Measurements from ENCODE around the gene PAM16. TPM values are rescaled to one million over a fixed set of nuclear protein-coding genes. Genes with fewer than 3 reads are reported as not detected.
A peak's percentile ranks its signal among the peaks of the same experiment; 100 is the strongest.

PAM16 gene
- total RNA-seq, 5 donors from 2014 or later (not counting 1 experiment from before 2014, with no cell fraction given): 41.2 to 53.7 (median 47.4) TPM

DNA sequence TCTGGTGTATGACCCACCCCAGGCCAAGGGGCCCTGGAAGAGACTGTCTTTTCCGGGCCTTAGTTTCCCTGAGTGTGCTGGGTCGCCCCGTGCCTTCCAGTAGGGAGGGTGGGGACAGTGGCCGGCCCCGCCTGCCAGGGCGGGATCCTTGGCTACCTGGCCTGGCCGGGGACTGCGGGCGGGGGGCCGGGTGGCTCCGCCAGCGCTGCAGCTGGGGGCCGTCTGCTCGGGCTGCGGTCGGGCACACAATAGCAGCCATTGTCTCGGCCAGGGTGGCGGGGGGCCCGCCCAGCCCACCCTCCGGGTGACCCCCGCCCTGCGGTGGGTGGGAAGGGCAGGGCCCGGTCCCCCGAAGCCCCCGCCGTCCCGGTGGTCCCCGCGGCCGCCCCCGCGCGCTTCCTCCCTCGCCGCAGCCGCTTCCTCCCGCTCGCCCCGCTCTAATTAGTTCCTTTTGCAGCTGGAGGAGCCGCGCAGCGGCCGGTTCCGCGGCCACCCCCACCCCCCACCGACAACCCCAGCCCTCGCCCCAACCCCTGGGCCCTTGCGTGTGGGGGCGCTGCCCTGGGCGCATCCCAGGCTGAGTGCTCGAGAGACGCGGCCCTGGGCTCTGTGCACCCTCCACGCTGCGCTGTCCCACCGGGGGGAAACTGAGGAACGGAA is 23.6 kb downstream of the PAM16 start:
- Histone ChIP-seq H3K27ac (ENCODE audit: low read length) (no peak overlapping the region), H3K9me3 (no peaks in the 10 kb centered on the region), H3K27me3 (replicated peaks in 1 of 2; ENCODE audit: control insufficient read depth in 2 of 2, extremely low read depth in 1 of 2, insufficient read depth in 2 of 2, low read length in 1 of 2) (peaks cover 0 to 46% of the 10 kb centered on the region in 2 experiments), H3K4me1 (ENCODE audit: control insufficient read depth in 1 of 2, extremely low read depth in 1 of 2, insufficient read depth in 2 of 2, low read length in 2 of 2) (peaks cover 0 to 15% of the 10 kb centered on the region in 2 experiments), H3K4me3 (ENCODE audit: control insufficient read depth in 1 of 2, extremely low read depth in 1 of 2, low read length in 1 of 2) (peak overlapping the region; percentile 8 to 80), H3K36me3 (ENCODE audit: control insufficient read depth in 2 of 2, extremely low read depth in 1 of 2, insufficient read depth in 1 of 2, low read length in 1 of 2) (no peaks in the 10 kb centered on the region)
- POLR2A ChIA-PET: interaction anchor here in 1 of 2 donors (0.6 to 0.7 kb wide), 2 partner anchors 17 to 20 kb away, joined by 3 read pairs; no protein-coding TSS in a partner anchor
- DNase-seq (peak in 1 of 35 experiments; percentile 13), ATAC-seq (replicated peaks in 1 of 4) (peak in 3 of 4 experiments; percentile 25 to 40 (median 30))
- peaks cover 0 to 8% (median 3%) of the 10 kb centered on the region in 3 donors for H3K4me1 Mint-ChIP-seq
- H3K36me3 Mint-ChIP-seq: no peaks in the 10 kb centered on the region
- H3K4me3 Mint-ChIP-seq: peak overlapping the region in 1 of 3 donors; percentile 72
- H3K27ac Mint-ChIP-seq: no peak overlapping the region
- H3K9me3 Mint-ChIP-seq: no peaks in the 10 kb centered on the region
- CTCF ChIA-PET: interaction anchor here in 1 of 2 donors (0.6 to 0.7 kb wide), 2 partner anchors 39 to 74 kb away, joined by 4 read pairs; no protein-coding TSS in a partner anchor
- peaks cover 0 to 10% of the 10 kb centered on the region in 2 donors for H3K27me3 Mint-ChIP-seq
- WGBS (ENCODE audit: insufficient coverage): 10% methylated on average over 34 of the region's 57 CpGs

DNA sequence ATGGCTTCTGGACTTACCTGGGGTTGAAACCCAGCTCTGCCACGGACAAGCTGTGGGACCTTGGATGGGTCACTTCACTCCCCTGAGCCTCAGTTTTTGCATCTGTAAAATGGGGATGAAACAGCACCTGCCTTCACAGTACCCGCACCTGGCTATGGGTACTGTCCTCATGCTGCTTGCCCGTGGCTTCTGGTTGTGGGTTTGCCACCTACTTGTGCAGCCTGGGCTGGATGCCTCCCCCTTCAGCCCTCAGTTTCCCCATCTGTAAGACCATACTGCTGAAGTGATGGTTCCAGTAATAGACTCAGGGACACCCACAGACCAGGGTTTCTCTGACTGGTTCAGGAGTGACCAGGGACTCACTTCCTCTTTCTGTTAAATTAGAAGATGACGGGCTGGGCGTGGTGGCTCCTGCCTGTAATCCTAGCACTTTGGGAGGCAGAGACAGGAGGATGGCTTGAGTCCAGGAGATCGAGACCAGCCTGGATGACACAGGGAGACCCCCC is 25.8 kb downstream of the PAM16 start:
- POLR2A ChIA-PET: no interaction called here
- no peaks in the 10 kb centered on the region for H3K36me3 ChIP-seq (ENCODE audit: control insufficient read depth in 2 of 2, extremely low read depth in 1 of 2, insufficient read depth in 1 of 2, low read length in 1 of 2)
- peaks cover 0 to 15% of the 10 kb centered on the region in 2 experiments for H3K4me1 ChIP-seq (ENCODE audit: control insufficient read depth in 1 of 2, extremely low read depth in 1 of 2, insufficient read depth in 2 of 2, low read length in 2 of 2)
- H3K27ac ChIP-seq (ENCODE audit: low read length): no peak overlapping the region
- Mint-ChIP-seq H3K4me3 (no peak overlapping the region), H3K27me3 (peaks cover 0 to 10% of the 10 kb centered on the region in 2 donors), H3K9me3 (no peaks in the 10 kb centered on the region), H3K27ac (no peak overlapping the region), H3K36me3 (no peaks in the 10 kb centered on the region), H3K4me1 (peaks cover 0 to 8% (median 3%) of the 10 kb centered on the region in 3 donors)
- peaks cover 0 to 36% of the 10 kb centered on the region in 2 experiments for H3K27me3 ChIP-seq (replicated peaks in 1 of 2; ENCODE audit: control insufficient read depth in 2 of 2, extremely low read depth in 1 of 2, insufficient read depth in 2 of 2, low read length in 1 of 2)
- no peak for DNase-seq
- CTCF ChIA-PET: interaction anchor here in 1 of 2 donors (0.7 kb wide), 1 partner anchor 563 kb away, joined by 9 read pairs; no protein-coding TSS in a partner anchor
- WGBS (ENCODE audit: insufficient coverage): 90% methylated on average over 3 of the region's 6 CpGs
- H3K4me3 ChIP-seq (ENCODE audit: control insufficient read depth in 1 of 2, extremely low read depth in 1 of 2, low read length in 1 of 2): no peak overlapping the region
- H3K9me3 ChIP-seq: no peaks in the 10 kb centered on the region
- ATAC-seq (replicated peaks in 1 of 4): no peak

DNA sequence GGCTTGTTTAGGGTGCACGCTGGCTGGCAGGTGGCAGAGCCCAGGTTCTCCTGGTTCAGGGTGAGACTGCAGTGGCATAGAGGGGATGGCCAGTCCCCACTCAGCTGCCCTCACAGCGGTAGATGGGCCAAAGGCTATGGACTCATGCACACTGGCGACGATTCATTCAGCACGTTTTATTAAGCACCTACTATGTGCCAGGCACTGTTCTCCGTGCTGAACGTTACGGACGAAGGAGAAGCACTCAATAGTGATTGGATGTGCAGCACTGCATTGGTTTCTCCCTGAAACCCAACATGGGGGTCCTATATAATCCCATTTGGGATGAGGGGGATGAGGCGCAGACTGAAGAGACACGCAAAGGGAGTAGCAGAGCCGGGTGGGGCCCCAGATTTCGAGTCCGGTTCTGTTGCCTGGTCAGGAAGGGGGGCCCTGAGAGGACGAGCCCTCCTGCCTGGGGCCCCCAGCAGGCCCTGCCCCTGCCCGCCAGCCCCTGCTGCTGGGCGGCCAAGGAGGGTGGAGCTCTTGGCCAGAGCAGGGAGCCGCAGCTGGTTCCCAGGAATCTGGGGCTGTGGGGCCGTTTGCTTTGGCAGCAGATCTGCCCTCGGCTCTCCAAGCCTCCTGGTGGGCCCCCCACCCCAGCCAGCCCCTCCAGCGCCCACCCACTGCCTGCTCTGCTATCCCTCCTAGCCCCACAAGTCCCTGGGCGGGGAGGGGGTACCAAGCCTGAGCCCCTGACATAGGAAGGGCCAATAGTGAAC is 26.4 kb downstream of the PAM16 start:
- ATAC-seq (replicated peaks in 1 of 4) (no peak), DNase-seq (no peak)
- Mint-ChIP-seq H3K27ac (no peak overlapping the region), H3K4me3 (no peak overlapping the region), H3K27me3 (peaks cover 0 to 8% of the 10 kb centered on the region in 2 donors), H3K4me1 (peaks cover 0 to 6% (median 3%) of the 10 kb centered on the region in 3 donors), H3K9me3 (no peaks in the 10 kb centered on the region), H3K36me3 (no peaks in the 10 kb centered on the region)
- Histone ChIP-seq H3K27ac (ENCODE audit: low read length) (no peak overlapping the region), H3K9me3 (no peaks in the 10 kb centered on the region), H3K36me3 (ENCODE audit: control insufficient read depth in 2 of 2, extremely low read depth in 1 of 2, insufficient read depth in 1 of 2, low read length in 1 of 2) (no peaks in the 10 kb centered on the region), H3K27me3 (replicated peaks in 1 of 2; ENCODE audit: control insufficient read depth in 2 of 2, extremely low read depth in 1 of 2, insufficient read depth in 2 of 2, low read length in 1 of 2) (peaks cover 0 to 41% of the 10 kb centered on the region in 2 experiments), H3K4me3 (ENCODE audit: control insufficient read depth in 1 of 2, extremely low read depth in 1 of 2, low read length in 1 of 2) (no peak overlapping the region), H3K4me1 (ENCODE audit: control insufficient read depth in 1 of 2, extremely low read depth in 1 of 2, insufficient read depth in 2 of 2, low read length in 2 of 2) (peaks cover 0 to 19% of the 10 kb centered on the region in 2 experiments)
- CTCF ChIA-PET: no interaction called here
- POLR2A ChIA-PET: no interaction called here
- 87% methylated on average over 21 of the region's 22 CpGs for WGBS (ENCODE audit: insufficient coverage)

- peaks cover 0 to 42% of the 10 kb centered on the region in 2 experiments for H3K27me3 ChIP-seq (replicated peaks in 1 of 2; ENCODE audit: control insufficient read depth in 2 of 2, extremely low read depth in 1 of 2, insufficient read depth in 2 of 2, low read length in 1 of 2)
- no peak overlapping the region for H3K27ac ChIP-seq (ENCODE audit: low read length)
- ATAC-seq (replicated peaks in 1 of 4) (no peak), DNase-seq (no peak)
- H3K9me3 ChIP-seq: no peaks in the 10 kb centered on the region
- WGBS (ENCODE audit: insufficient coverage): 94% methylated on average over 3 of the region's 12 CpGs
- POLR2A ChIA-PET: no interaction called here
- Mint-ChIP-seq H3K27ac (no peak overlapping the region), H3K36me3 (no peaks in the 10 kb centered on the region), H3K4me1 (peaks cover 0 to 9% (median 9%) of the 10 kb centered on the region in 3 donors), H3K27me3 (peaks cover 0 to 5% of the 10 kb centered on the region in 2 donors), H3K4me3 (no peak overlapping the region), H3K9me3 (no peaks in the 10 kb centered on the region)
- CTCF ChIA-PET: interaction anchor here in 1 of 2 donors (1.1 kb wide), 1 partner anchor 12 kb away, joined by 3 read pairs; no protein-coding TSS in a partner anchor
- H3K36me3 ChIP-seq (ENCODE audit: control insufficient read depth in 2 of 2, extremely low read depth in 1 of 2, insufficient read depth in 1 of 2, low read length in 1 of 2): no peaks in the 10 kb centered on the region
- no peak overlapping the region for H3K4me3 ChIP-seq (ENCODE audit: control insufficient read depth in 1 of 2, extremely low read depth in 1 of 2, low read length in 1 of 2)
- H3K4me1 ChIP-seq (ENCODE audit: control insufficient read depth in 1 of 2, extremely low read depth in 1 of 2, insufficient read depth in 2 of 2, low read length in 2 of 2): peaks cover 0 to 26% of the 10 kb centered on the region in 2 experiments
Observed at GRCh38 chr16:4323845-4324488, 27.2 kb downstream of the PAM16 start.

DNA sequence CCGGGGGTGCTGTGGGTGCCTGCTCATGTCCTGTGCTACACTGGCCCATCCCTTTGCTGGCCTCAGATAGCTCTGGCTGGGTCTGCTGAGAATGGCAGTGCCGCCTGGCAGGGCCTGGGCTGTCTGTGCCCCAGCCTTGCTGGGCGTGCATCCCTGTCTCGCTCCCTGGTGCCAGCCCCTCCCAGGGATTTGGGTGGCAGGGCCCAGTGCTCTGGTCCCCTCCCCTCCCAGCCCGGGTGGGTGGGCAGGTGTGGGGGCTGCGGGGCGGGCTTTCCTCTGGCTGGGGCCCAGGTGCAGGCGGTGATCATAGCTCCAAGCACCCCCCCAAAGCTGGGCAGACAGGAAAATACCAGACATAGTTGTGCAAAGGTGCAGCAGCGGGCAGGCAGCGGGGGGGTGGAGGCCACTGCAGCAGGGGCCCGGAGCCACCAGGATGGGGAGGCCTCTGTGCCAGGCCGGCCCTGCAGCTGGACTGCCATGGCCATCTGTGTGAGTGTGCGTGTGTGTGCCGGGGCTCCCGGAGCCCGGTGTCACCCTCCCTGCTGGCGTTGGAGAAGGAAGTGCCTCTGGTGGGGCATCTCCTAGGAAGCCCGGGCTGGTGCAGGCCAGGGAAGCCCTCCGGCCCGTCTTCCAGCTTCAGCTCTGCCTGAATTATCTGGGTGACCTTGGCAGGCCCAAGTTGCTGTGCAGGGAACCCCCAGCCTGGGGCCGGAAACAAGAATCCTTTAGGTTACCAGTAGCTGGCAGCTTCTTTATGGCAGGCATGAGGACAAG is 27.9 kb downstream of the PAM16 start:
- Histone ChIP-seq H3K27ac (ENCODE audit: low read length) (no peak overlapping the region), H3K4me1 (ENCODE audit: control insufficient read depth in 1 of 2, extremely low read depth in 1 of 2, insufficient read depth in 2 of 2, low read length in 2 of 2) (peaks cover 0 to 28% of the 10 kb centered on the region in 2 experiments), H3K27me3 (replicated peaks in 1 of 2; ENCODE audit: control insufficient read depth in 2 of 2, extremely low read depth in 1 of 2, insufficient read depth in 2 of 2, low read length in 1 of 2) (peaks cover 0 to 42% of the 10 kb centered on the region in 2 experiments), H3K4me3 (ENCODE audit: control insufficient read depth in 1 of 2, extremely low read depth in 1 of 2, low read length in 1 of 2) (no peak overlapping the region), H3K36me3 (ENCODE audit: control insufficient read depth in 2 of 2, extremely low read depth in 1 of 2, insufficient read depth in 1 of 2, low read length in 1 of 2) (no peaks in the 10 kb centered on the region), H3K9me3 (no peaks in the 10 kb centered on the region)
- WGBS (ENCODE audit: insufficient coverage): 90% methylated on average over 14 of the region's 21 CpGs
- H3K36me3 Mint-ChIP-seq: no peaks in the 10 kb centered on the region
- ChIA-PET CTCF (interaction anchor here (1.0 to 1.1 kb wide), 2 partner anchors 11 to 13 kb away, joined by 3 to 4 read pairs; no protein-coding TSS in a partner anchor), POLR2A (no interaction called here)
- no peak overlapping the region for H3K27ac Mint-ChIP-seq
- no peak overlapping the region for H3K4me3 Mint-ChIP-seq
- DNase-seq: no peak
- peaks cover 0 to 7% (median 6%) of the 10 kb centered on the region in 3 donors for H3K4me1 Mint-ChIP-seq
- ATAC-seq (replicated peaks in 1 of 4): no peak
- H3K27me3 Mint-ChIP-seq: peaks cover 0 to 3% of the 10 kb centered on the region in 2 donors
- H3K9me3 Mint-ChIP-seq: no peaks in the 10 kb centered on the region

All from T-cell (primary cell).